PFSK-1 (cell line): ENCODE data around the gene PCIF1.

Experiments used
- FOXP2 ChIP-seq: optimal IDR thresholded peaks from 2 replicates; pipeline ENCODE3; 2011; ENCODE audit warnings: borderline replicate concordance, control low read depth, inconsistent platforms; ENCODE audit not compliant: insufficient read depth; ENCODE audit errors: extremely low read length, extremely low read depth
- POLR2AphosphoS5 ChIP-seq: IDR thresholded peaks from 2 replicates; pipeline ENCODE4 v1.6.1; 2012; ENCODE audit warnings: low read depth, mild to moderate bottlenecking, control low read depth, low read length, moderate library complexity
- REST ChIP-seq, 2 experiments: IDR thresholded peaks; 2 replicates each; pipeline versions ENCODE4 v1.6.1 to v1.8.0; 2011 to 2012; ENCODE audit warnings: low read depth in 2 of 2, low read length in 2 of 2, control low read depth in 1 of 2, inconsistent platforms in 1 of 2, mild to moderate bottlenecking in 1 of 2, moderate library complexity in 1 of 2; ENCODE audit not compliant: insufficient read depth in 1 of 2
- SIN3A ChIP-seq: IDR thresholded peaks from 2 replicates; pipeline ENCODE4 v1.6.1; 2012; ENCODE audit warnings: mild to moderate bottlenecking, low read length, moderate library complexity, borderline replicate concordance; ENCODE audit not compliant: insufficient read depth
- TAF1 ChIP-seq: IDR thresholded peaks from 2 replicates; pipeline ENCODE4 v1.6.1; 2012; ENCODE audit warnings: low read length, control low read depth, borderline replicate concordance; ENCODE audit not compliant: insufficient read depth

GRCh38 chr20:45943613-45944012 is 9.1 kb downstream of the PCIF1 start:
- TF ChIP-seq POLR2AphosphoS5 (no peak), REST (IDR thresholded peaks at IDR 0.05; ENCODE audit: insufficient read depth in 1 of 2, low read depth in 2 of 2, low read length in 2 of 2) (no peak), TAF1 (no peak), SIN3A (no peak), FOXP2 (no peak)
